Upper lobe of left lung (tissue), 4 donors: ENCODE measurements around the gene STK33.

ENCODE experiments used
- CTCF ChIP-seq, 6 experiments: fragments of 450-650 bp in 4 of 6; fragments of 200-600 bp in 2 of 6; sonication (generic) in 2 of 6; IDR thresholded peaks; one replicate each; pipeline ENCODE4 v1.5.1; 2016 to 2019; ENCODE audit warnings: antibody characterized with exemption in 6 of 6
- EP300 ChIP-seq, 4 donors: sonication (generic); formaldehyde crosslinking; IDR thresholded peaks; one replicate each; pipeline ENCODE4 v1.5.1; 2017; ENCODE audit warnings: antibody characterized with exemption in 4 of 4, control low read depth in 2 of 4
- POLR2A ChIP-seq, 4 donors: fragments of 450-650 bp; IDR thresholded peaks; one replicate each; pipeline ENCODE4 v1.5.1; 2016 to 2017; ENCODE audit warnings: antibody characterized with exemption in 4 of 4, mild to moderate bottlenecking in 2 of 4
- POLR2AphosphoS5 ChIP-seq, 2 donors: sonication (generic); formaldehyde crosslinking; IDR thresholded peaks; one replicate each; pipeline ENCODE4 v1.5.1; 2017; ENCODE audit warnings: antibody characterized with exemption in 2 of 2

DNA sequence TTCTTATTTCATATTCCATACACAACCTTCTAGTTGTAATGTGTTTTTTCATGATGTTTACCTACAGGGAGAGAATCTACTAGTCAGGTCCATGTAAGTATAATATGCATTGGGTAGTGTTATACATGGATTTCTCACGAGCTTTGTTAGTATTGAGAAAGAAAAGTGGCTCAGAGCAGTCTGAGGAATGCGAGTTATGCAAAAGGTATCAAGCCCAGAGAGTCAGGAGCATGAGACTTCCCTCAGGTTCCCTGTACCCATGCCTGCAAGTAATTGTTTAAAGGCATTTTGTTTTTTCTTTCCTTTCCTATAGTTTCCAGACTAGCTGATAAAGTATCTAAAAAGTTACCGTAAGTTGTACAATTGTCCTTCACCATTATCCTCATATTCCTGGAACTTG, 66.1 kb downstream of the STK33 start:
- TF ChIP-seq EP300 (IDR thresholded peaks at IDR 0.05): no peak
- TF ChIP-seq CTCF (IDR thresholded peaks at IDR 0.05): no peak
- no peak for TF ChIP-seq POLR2AphosphoS5 (IDR thresholded peaks at IDR 0.05)
- TF ChIP-seq POLR2A (IDR thresholded peaks at IDR 0.05): no peak
